ENCODE measurements around the gene SP3.

GRCh38 chr2:173981520-173981919 lies 16.3 kb upstream of the SP3 start:
- no peak for TF ChIP-seq CTCF (IDR thresholded peaks at IDR 0.05; ENCODE audit: borderline replicate concordance, extremely low read depth, low read length, poor library complexity, severe bottlenecking)
- TF ChIP-seq EZH2 (IDR thresholded peaks at IDR 0.05; ENCODE audit: borderline replicate concordance, low read depth, low read length, severe bottlenecking) = no peak

Data from DND-41 (cell line).